Ramos (cell line): ENCODE data around the gene ADARB1.

ENCODE experiments used
- in situ Hi-C: fragments of 300-500 bp; cut with MboI; formaldehyde crosslinking; loops from one replicate; pipeline ENCODE4 v1.14.3; 2022; ENCODE audit warnings: low sequenced_read_pairs; ENCODE audit not compliant: unreplicated experiment

ADARB1 gene

GRCh38 chr21:45253633-45254459 lies 179.5 kb downstream of the ADARB1 start:
- in situ Hi-C loops: no loop called here

- in situ Hi-C loops: no loop called here
Observed at GRCh38 chr21:45254460-45254930, 180.1 kb downstream of the ADARB1 start.

GRCh38 chr21:45255381-45256020 lies 181.1 kb downstream of the ADARB1 start:
- in situ Hi-C loops: no loop called here

GRCh38 chr21:45256021-45256911 lies 181.9 kb downstream of the ADARB1 start:
- in situ Hi-C loops: no loop called here

- in situ Hi-C loops: no loop called here
Observed at GRCh38 chr21:45256912-45257672, 182.7 kb downstream of the ADARB1 start.

- in situ Hi-C loops: no loop called here
Observed at GRCh38 chr21:45257673-45258341, 183.4 kb downstream of the ADARB1 start.

- in situ Hi-C loops: no loop called here
Observed at GRCh38 chr21:45258466-45258865, 184.1 kb downstream of the ADARB1 start.

- in situ Hi-C loops: no loop called here
Observed at GRCh38 chr21:45259206-45259840, 184.9 kb downstream of the ADARB1 start.

GRCh38 chr21:45260191-45260825 lies 185.9 kb downstream of the ADARB1 start:
- in situ Hi-C loops: no loop called here

DNA sequence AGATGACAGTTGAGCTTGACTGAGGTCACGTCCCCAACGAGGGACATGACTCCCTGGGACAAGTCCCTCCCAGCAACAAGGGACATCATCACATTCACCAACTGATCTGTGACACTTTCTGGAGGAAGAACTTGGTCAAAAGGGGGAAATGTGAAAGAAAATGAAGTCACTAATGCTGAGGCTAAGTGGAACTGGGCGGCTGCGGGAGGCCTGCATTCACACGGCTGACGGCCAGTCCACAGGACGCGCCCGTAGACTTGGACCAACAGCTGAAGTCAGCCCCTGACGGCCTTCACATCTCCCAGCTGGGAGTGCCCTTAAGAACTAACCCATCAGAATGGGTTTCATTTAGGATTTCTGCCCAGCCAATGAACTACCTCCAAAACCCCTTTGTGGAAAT lies 186.7 kb downstream of the ADARB1 start:
- in situ Hi-C loops: no loop called here

GRCh38 chr21:45262041-45262581 lies 187.7 kb downstream of the ADARB1 start:
- in situ Hi-C loops: no loop called here

DNA sequence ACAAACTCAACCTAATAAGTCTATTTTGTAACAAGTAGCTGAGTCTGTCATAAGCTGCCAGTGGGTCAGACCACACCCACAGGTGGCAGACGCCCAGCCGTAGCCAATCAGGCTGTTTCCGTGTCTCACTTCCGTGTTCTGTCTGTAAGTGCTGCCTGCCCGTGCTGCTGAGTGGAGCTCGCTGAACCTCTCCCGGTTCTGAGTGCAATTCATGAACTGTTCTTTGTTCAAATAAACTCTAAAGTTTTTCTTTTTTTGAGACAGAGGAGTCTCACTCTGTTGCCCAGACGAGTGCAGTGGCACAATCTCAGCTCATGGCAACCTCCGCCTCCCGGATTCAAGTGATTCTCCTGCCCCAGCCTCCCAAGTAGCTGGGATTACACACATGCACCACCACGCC lies 188.2 kb downstream of the ADARB1 start:
- in situ Hi-C loops: no loop called here

- in situ Hi-C loops: no loop called here
Observed at GRCh38 chr21:45263534-45263933, 189.2 kb downstream of the ADARB1 start.

DNA sequence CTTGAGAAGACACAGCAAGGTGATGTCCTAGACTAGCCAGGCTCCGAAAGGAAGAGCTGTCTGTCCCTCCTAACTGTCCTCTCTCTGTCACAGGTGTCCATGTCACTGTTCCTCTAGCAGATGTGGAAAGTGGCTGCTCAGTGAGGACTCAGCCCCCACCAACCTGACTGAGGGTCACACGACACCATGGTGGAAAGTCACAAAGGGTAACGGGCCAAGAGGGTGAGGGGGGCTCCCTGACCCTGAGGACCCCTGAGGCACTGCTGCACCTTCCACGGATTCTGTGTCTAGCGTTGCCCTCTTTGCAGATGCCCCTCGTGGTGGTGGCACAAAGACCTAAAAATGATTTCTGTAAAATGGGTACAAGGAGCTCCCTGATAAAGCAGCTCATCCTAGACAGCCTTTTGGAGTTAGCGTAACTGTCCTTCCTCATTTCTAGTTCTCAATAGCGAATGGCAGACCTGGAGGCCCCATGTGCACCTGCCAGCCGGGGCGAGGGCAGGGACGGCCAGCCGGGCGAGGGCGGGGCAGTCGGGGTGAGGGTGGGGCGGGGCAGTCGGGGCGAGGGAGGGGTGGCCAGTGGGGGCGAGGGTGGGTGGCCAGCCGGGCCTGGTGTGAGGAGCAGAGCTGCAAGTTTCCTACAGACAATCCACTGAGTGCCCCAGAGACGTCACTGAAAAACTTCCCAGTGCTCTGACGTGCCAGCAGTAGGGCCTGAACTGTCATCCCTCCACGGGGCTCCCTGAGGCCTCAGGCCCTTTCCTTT lies 189.9 kb downstream of the ADARB1 start:
- in situ Hi-C loops: no loop called here

- in situ Hi-C loops: no loop called here
Observed at GRCh38 chr21:45264912-45265515, 190.6 kb downstream of the ADARB1 start.

GRCh38 chr21:45265721-45266517 lies 191.5 kb downstream of the ADARB1 start:
- in situ Hi-C loops: no loop called here
